A549 (cell line): Measurements from ENCODE around the gene PLCB1.

Experiments
- EP300 ChIP-seq, 2 experiments: fragments of >200 bp; sonication (Bioruptor Twin); formaldehyde crosslinking; IDR thresholded peaks; 2 replicates in 1 of 2; 3 replicates in 1 of 2; pipeline ENCODE4 v1.6.1; 2016 to 2017
- HES2 ChIP-seq: fragments of >200 bp; sonication (Bioruptor Twin); formaldehyde crosslinking; IDR thresholded peaks from 2 replicates; pipeline ENCODE4 v1.6.1; 2016
- POLR2A ChIP-seq: IDR thresholded peaks from 2 replicates; pipeline ENCODE4 v1.6.1; 2012; ENCODE audit warnings: mild to moderate bottlenecking, low read length
- RAD21 ChIP-seq, 2 experiments: fragments of >200 bp in 1 of 2; sonication (Bioruptor Twin) in 1 of 2; formaldehyde crosslinking in 1 of 2; IDR thresholded peaks in 1 of 2; conservative IDR thresholded peaks in 1 of 2; 2 replicates in 1 of 2; 3 replicates in 1 of 2; pipeline ENCODE4 v1.6.1; 2012 to 2018; ENCODE audit warnings: inconsistent platforms in 1 of 2
- TF ChIP-seq, protein P1 (sequence below): fragments of 200-600 bp; sonication (generic); IDR thresholded peaks from 2 replicates; pipeline ENCODE4 v1.6.1; 2016; ENCODE audit warnings: antibody characterized with exemption, mild to moderate bottlenecking, moderate library complexity
- TF ChIP-seq, protein P2 (sequence below): fragments of >200 bp; sonication (Bioruptor Twin); formaldehyde crosslinking; IDR thresholded peaks from 3 replicates; pipeline ENCODE4 v1.5.1; 2016

GRCh38 chr20:8293750-8294149 is 161.7 kb downstream of the PLCB1 start:
- no peak for TF ChIP-seq POLR2A
- TF ChIP-seq, protein P1, sequence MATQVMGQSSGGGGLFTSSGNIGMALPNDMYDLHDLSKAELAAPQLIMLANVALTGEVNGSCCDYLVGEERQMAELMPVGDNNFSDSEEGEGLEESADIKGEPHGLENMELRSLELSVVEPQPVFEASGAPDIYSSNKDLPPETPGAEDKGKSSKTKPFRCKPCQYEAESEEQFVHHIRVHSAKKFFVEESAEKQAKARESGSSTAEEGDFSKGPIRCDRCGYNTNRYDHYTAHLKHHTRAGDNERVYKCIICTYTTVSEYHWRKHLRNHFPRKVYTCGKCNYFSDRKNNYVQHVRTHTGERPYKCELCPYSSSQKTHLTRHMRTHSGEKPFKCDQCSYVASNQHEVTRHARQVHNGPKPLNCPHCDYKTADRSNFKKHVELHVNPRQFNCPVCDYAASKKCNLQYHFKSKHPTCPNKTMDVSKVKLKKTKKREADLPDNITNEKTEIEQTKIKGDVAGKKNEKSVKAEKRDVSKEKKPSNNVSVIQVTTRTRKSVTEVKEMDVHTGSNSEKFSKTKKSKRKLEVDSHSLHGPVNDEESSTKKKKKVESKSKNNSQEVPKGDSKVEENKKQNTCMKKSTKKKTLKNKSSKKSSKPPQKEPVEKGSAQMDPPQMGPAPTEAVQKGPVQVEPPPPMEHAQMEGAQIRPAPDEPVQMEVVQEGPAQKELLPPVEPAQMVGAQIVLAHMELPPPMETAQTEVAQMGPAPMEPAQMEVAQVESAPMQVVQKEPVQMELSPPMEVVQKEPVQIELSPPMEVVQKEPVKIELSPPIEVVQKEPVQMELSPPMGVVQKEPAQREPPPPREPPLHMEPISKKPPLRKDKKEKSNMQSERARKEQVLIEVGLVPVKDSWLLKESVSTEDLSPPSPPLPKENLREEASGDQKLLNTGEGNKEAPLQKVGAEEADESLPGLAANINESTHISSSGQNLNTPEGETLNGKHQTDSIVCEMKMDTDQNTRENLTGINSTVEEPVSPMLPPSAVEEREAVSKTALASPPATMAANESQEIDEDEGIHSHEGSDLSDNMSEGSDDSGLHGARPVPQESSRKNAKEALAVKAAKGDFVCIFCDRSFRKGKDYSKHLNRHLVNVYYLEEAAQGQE = no peak
- TF ChIP-seq, protein P2, sequence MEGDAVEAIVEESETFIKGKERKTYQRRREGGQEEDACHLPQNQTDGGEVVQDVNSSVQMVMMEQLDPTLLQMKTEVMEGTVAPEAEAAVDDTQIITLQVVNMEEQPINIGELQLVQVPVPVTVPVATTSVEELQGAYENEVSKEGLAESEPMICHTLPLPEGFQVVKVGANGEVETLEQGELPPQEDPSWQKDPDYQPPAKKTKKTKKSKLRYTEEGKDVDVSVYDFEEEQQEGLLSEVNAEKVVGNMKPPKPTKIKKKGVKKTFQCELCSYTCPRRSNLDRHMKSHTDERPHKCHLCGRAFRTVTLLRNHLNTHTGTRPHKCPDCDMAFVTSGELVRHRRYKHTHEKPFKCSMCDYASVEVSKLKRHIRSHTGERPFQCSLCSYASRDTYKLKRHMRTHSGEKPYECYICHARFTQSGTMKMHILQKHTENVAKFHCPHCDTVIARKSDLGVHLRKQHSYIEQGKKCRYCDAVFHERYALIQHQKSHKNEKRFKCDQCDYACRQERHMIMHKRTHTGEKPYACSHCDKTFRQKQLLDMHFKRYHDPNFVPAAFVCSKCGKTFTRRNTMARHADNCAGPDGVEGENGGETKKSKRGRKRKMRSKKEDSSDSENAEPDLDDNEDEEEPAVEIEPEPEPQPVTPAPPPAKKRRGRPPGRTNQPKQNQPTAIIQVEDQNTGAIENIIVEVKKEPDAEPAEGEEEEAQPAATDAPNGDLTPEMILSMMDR = no peak
- no peak for TF ChIP-seq RAD21 (conservative IDR thresholded peaks at IDR 0.05 in 1 of 2, IDR thresholded peaks at IDR 0.05 in 1 of 2)
- no peak for TF ChIP-seq EP300 (IDR thresholded peaks at IDR 0.05)
- no peak for TF ChIP-seq HES2
